SK-N-SH treated with all-trans-retinoic acid at 6 μM for 48 hours (cell line): ENCODE data around the gene ZNF785.

Source experiments
- ATAC-seq: fragments of 200-7000 bp; cut with Tn5 transposase; 3 replicates; pipeline ENCODE4 v1.9.1; 2020; ENCODE audit warnings: mild to moderate bottlenecking, moderate library complexity
- ARNTL ChIP-seq: fragments of 450-650 bp; formaldehyde crosslinking; IDR thresholded peaks from 2 replicates; pipeline ENCODE4 v1.5.0; 2020; ENCODE audit warnings: low read depth, mild to moderate bottlenecking, moderate library complexity, borderline replicate concordance
- ESRRG ChIP-seq: fragments of 250-450 bp; sonication (Bioruptor Pico); IDR thresholded peaks from 2 replicates; pipeline ENCODE4 v1.6.1; 2021; ENCODE audit warnings: mild to moderate bottlenecking
- GLIS3 ChIP-seq: fragments of 250-450 bp; sonication (Bioruptor Pico); IDR thresholded peaks from 2 replicates; pipeline ENCODE4 v1.5.0; 2020; ENCODE audit warnings: mild to moderate bottlenecking, moderate library complexity
- ISL1 ChIP-seq: fragments of 250-450 bp; sonication (Bioruptor Pico); IDR thresholded peaks from 2 replicates; pipeline ENCODE4 v2.1.2; 2022; ENCODE audit warnings: mild to moderate bottlenecking, moderate library complexity
- PPARA ChIP-seq: fragments of 250-450 bp; sonication (Bioruptor Pico); IDR thresholded peaks from 2 replicates; pipeline ENCODE4 v1.5.0; 2020; ENCODE audit warnings: mild to moderate bottlenecking, borderline replicate concordance
- RARB ChIP-seq: fragments of 250-450 bp; sonication (Bioruptor Pico); IDR thresholded peaks from 2 replicates; pipeline ENCODE4 v1.8.0; 2021; ENCODE audit warnings: mild to moderate bottlenecking, moderate library complexity
- TCF4 ChIP-seq: fragments of 250-450 bp; sonication (Bioruptor Pico); IDR thresholded peaks from 2 replicates; pipeline ENCODE4 v1.8.0; 2021; ENCODE audit warnings: mild to moderate bottlenecking, moderate library complexity, borderline replicate concordance
- TOX ChIP-seq: fragments of 250-450 bp; sonication (Bioruptor Pico); IDR thresholded peaks from 2 replicates; pipeline ENCODE4 v1.8.0; 2021; ENCODE audit warnings: mild to moderate bottlenecking, moderate library complexity, borderline replicate concordance
- ZC3H10 ChIP-seq: fragments of 250-450 bp; sonication (Bioruptor Pico); IDR thresholded peaks from 2 replicates; pipeline ENCODE4 v1.5.1; 2021; ENCODE audit warnings: mild to moderate bottlenecking, moderate library complexity
- ZFP3 ChIP-seq: fragments of 250-450 bp; sonication (Bioruptor Pico); IDR thresholded peaks from 2 replicates; pipeline ENCODE4 v1.5.0; 2020; ENCODE audit warnings: mild to moderate bottlenecking, moderate library complexity
- ZFP30 ChIP-seq: fragments of 450-650 bp; formaldehyde crosslinking; IDR thresholded peaks from 2 replicates; pipeline ENCODE4 v1.5.0; 2022; ENCODE audit warnings: mild to moderate bottlenecking, moderate library complexity
- ZNF565 ChIP-seq: fragments of 450-650 bp; formaldehyde crosslinking; conservative IDR thresholded peaks from 2 replicates; pipeline ENCODE4 v1.5.0; 2020; ENCODE audit warnings: low read depth, mild to moderate bottlenecking, moderate library complexity
- ZNF8 ChIP-seq: fragments of 450-650 bp; formaldehyde crosslinking; IDR thresholded peaks from 2 replicates; pipeline ENCODE4 v1.5.0; 2020; ENCODE audit warnings: mild to moderate bottlenecking, moderate library complexity
- TF ChIP-seq, protein P1 (sequence below): fragments of 250-450 bp; sonication (Bioruptor Pico); IDR thresholded peaks from 2 replicates; pipeline ENCODE4 v1.8.0; 2021; ENCODE audit warnings: low read depth, mild to moderate bottlenecking, moderate library complexity, borderline replicate concordance
- TF ChIP-seq, protein P2 (sequence below): fragments of 250-450 bp; sonication (Bioruptor Pico); IDR thresholded peaks from 2 replicates; pipeline ENCODE4 v1.5.1; 2021; ENCODE audit warnings: mild to moderate bottlenecking, moderate library complexity
- TF ChIP-seq, protein P3 (sequence below): fragments of 250-450 bp; sonication (Bioruptor Pico); IDR thresholded peaks from 2 replicates; pipeline ENCODE4 v1.5.1; 2020; ENCODE audit warnings: low read depth, mild to moderate bottlenecking, moderate library complexity
- TF ChIP-seq, protein P4 (sequence below): fragments of 250-450 bp; sonication (Bioruptor Pico); IDR thresholded peaks from 2 replicates; pipeline ENCODE4 v1.5.0; 2020; ENCODE audit warnings: mild to moderate bottlenecking, moderate library complexity
- TF ChIP-seq, protein P5 (sequence below): fragments of 250-450 bp; sonication (Bioruptor Pico); IDR thresholded peaks from 2 replicates; pipeline ENCODE4 v1.8.0; 2020; ENCODE audit warnings: mild to moderate bottlenecking, moderate library complexity, borderline replicate concordance

The ZNF785 gene

GRCh38 chr16:30569281-30569680 lies 16.2 kb downstream of the ZNF785 start:
- no peak for TF ChIP-seq ESRRG (CRISPR knock-in tag)
- TF ChIP-seq, protein P1, sequence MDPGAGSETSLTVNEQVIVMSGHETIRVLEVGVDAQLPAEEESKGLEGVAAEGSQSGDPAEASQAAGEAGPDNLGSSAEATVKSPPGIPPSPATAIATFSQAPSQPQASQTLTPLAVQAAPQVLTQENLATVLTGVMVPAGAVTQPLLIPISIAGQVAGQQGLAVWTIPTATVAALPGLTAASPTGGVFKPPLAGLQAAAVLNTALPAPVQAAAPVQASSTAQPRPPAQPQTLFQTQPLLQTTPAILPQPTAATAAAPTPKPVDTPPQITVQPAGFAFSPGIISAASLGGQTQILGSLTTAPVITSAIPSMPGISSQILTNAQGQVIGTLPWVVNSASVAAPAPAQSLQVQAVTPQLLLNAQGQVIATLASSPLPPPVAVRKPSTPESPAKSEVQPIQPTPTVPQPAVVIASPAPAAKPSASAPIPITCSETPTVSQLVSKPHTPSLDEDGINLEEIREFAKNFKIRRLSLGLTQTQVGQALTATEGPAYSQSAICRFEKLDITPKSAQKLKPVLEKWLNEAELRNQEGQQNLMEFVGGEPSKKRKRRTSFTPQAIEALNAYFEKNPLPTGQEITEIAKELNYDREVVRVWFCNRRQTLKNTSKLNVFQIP (CRISPR knock-in tag) = no peak

DNA sequence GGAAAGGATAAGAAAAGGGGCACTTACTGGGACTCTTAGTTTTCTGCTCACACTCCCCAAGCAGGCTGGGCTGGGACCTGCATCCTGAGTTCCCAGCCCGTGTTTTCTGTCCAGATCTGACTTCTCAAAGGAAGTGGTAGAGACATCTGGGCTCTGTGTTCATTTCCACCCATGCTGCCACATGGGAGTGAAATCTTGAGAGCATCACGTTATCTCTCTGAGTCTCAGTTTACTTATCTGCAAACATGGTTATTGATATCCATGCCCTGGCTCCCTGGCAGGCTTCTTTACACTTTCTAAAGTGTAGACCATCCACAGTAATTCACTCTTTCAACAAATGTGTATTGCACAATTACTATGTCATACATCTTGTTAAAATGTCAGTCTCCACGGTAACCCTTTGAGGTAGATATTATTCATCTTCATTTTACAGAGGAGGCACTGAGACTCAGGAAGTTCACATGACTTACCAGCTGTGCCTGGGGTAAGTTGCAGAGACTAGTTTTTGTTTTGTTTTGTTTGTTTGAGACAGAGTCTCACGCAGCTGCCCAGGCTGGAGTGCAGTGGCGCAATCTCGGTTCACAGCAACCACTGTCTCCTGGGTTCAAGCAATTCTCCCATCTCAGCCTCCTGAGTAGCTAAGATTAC lies 17.4 kb downstream of the ZNF785 start:
- TF ChIP-seq ISL1 (CRISPR knock-in tag) = peak; percentile 25; the same call in 1 of the 2 replicates
- no peak for TF ChIP-seq ARNTL (CRISPR knock-in tag)
- TF ChIP-seq, all 23 proteins: peak for 1
- no peak for ATAC-seq

More at GRCh38 chr16:30569281-30569680, 16.2 kb downstream of the ZNF785 start:
- ATAC-seq = no peak

GRCh38 chr16:30567160-30567990 lies 18.1 kb downstream of the ZNF785 start:
- ATAC-seq = no peak
- TF ChIP-seq ZNF565 (CRISPR knock-in tag) (no peak), ZC3H10 (CRISPR knock-in tag) (no peak), GLIS3 (CRISPR knock-in tag) (no peak), ZFP3 (no peak), TCF4 (CRISPR knock-in tag) (no peak), ARNTL (CRISPR knock-in tag) (no peak), PPARA (CRISPR knock-in tag) (no peak), ESRRG (CRISPR knock-in tag) (no peak), ZFP30 (CRISPR knock-in tag) (no peak), ZNF8 (CRISPR knock-in tag) (no peak), RARB (CRISPR knock-in tag) (no peak)
- TF ChIP-seq, protein P2, sequence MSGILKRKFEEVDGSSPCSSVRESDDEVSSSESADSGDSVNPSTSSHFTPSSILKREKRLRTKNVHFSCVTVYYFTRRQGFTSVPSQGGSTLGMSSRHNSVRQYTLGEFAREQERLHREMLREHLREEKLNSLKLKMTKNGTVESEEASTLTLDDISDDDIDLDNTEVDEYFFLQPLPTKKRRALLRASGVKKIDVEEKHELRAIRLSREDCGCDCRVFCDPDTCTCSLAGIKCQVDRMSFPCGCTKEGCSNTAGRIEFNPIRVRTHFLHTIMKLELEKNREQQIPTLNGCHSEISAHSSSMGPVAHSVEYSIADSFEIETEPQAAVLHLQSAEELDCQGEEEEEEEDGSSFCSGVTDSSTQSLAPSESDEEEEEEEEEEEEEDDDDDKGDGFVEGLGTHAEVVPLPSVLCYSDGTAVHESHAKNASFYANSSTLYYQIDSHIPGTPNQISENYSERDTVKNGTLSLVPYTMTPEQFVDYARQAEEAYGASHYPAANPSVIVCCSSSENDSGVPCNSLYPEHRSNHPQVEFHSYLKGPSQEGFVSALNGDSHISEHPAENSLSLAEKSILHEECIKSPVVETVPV (CRISPR knock-in tag) = no peak
- TF ChIP-seq, protein P3, sequence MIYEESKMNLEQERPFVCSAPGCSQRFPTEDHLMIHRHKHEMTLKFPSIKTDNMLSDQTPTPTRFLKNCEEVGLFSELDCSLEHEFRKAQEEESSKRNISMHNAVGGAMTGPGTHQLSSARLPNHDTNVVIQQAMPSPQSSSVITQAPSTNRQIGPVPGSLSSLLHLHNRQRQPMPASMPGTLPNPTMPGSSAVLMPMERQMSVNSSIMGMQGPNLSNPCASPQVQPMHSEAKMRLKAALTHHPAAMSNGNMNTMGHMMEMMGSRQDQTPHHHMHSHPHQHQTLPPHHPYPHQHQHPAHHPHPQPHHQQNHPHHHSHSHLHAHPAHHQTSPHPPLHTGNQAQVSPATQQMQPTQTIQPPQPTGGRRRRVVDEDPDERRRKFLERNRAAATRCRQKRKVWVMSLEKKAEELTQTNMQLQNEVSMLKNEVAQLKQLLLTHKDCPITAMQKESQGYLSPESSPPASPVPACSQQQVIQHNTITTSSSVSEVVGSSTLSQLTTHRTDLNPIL = no peak
- TF ChIP-seq, protein P4, sequence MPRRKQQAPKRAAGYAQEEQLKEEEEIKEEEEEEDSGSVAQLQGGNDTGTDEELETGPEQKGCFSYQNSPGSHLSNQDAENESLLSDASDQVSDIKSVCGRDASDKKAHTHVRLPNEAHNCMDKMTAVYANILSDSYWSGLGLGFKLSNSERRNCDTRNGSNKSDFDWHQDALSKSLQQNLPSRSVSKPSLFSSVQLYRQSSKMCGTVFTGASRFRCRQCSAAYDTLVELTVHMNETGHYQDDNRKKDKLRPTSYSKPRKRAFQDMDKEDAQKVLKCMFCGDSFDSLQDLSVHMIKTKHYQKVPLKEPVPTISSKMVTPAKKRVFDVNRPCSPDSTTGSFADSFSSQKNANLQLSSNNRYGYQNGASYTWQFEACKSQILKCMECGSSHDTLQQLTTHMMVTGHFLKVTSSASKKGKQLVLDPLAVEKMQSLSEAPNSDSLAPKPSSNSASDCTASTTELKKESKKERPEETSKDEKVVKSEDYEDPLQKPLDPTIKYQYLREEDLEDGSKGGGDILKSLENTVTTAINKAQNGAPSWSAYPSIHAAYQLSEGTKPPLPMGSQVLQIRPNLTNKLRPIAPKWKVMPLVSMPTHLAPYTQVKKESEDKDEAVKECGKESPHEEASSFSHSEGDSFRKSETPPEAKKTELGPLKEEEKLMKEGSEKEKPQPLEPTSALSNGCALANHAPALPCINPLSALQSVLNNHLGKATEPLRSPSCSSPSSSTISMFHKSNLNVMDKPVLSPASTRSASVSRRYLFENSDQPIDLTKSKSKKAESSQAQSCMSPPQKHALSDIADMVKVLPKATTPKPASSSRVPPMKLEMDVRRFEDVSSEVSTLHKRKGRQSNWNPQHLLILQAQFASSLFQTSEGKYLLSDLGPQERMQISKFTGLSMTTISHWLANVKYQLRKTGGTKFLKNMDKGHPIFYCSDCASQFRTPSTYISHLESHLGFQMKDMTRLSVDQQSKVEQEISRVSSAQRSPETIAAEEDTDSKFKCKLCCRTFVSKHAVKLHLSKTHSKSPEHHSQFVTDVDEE (CRISPR knock-in tag) = no peak
- TF ChIP-seq, all 23 proteins: peak for 0

GRCh38 chr16:30566531-30566930 lies 19.0 kb downstream of the ZNF785 start:
- TF ChIP-seq, protein P1 (CRISPR knock-in tag) = no peak
- TF ChIP-seq, protein P4 (CRISPR knock-in tag) = no peak
- no peak for TF ChIP-seq GLIS3 (CRISPR knock-in tag)
- no peak for TF ChIP-seq ZFP3
- no peak for TF ChIP-seq RARB (CRISPR knock-in tag)
- TF ChIP-seq ISL1 (CRISPR knock-in tag) = no peak
- no peak for TF ChIP-seq TOX (CRISPR knock-in tag)
- TF ChIP-seq, protein P5, sequence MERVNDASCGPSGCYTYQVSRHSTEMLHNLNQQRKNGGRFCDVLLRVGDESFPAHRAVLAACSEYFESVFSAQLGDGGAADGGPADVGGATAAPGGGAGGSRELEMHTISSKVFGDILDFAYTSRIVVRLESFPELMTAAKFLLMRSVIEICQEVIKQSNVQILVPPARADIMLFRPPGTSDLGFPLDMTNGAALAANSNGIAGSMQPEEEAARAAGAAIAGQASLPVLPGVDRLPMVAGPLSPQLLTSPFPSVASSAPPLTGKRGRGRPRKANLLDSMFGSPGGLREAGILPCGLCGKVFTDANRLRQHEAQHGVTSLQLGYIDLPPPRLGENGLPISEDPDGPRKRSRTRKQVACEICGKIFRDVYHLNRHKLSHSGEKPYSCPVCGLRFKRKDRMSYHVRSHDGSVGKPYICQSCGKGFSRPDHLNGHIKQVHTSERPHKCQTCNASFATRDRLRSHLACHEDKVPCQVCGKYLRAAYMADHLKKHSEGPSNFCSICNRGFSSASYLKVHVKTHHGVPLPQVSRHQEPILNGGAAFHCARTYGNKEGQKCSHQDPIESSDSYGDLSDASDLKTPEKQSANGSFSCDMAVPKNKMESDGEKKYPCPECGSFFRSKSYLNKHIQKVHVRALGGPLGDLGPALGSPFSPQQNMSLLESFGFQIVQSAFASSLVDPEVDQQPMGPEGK (CRISPR knock-in tag) = no peak
- ATAC-seq = no peak
